HG03342 (cell line): ENCODE data around the gene DIAPH3.
"Not testable (repeated sequence)": the region's sequence is repeated elsewhere in the genome, so short reads cannot be mapped to it uniquely, and the experiment has no call there.

Experiments
- ATAC-seq: cut with Tn5 transposase; IDR thresholded peaks from one replicate; pipeline ENCODE4 v1.9.1; 2021; ENCODE audit warnings: mild to moderate bottlenecking, moderate library complexity; ENCODE audit not compliant: unreplicated experiment

Gene DIAPH3, protein sequence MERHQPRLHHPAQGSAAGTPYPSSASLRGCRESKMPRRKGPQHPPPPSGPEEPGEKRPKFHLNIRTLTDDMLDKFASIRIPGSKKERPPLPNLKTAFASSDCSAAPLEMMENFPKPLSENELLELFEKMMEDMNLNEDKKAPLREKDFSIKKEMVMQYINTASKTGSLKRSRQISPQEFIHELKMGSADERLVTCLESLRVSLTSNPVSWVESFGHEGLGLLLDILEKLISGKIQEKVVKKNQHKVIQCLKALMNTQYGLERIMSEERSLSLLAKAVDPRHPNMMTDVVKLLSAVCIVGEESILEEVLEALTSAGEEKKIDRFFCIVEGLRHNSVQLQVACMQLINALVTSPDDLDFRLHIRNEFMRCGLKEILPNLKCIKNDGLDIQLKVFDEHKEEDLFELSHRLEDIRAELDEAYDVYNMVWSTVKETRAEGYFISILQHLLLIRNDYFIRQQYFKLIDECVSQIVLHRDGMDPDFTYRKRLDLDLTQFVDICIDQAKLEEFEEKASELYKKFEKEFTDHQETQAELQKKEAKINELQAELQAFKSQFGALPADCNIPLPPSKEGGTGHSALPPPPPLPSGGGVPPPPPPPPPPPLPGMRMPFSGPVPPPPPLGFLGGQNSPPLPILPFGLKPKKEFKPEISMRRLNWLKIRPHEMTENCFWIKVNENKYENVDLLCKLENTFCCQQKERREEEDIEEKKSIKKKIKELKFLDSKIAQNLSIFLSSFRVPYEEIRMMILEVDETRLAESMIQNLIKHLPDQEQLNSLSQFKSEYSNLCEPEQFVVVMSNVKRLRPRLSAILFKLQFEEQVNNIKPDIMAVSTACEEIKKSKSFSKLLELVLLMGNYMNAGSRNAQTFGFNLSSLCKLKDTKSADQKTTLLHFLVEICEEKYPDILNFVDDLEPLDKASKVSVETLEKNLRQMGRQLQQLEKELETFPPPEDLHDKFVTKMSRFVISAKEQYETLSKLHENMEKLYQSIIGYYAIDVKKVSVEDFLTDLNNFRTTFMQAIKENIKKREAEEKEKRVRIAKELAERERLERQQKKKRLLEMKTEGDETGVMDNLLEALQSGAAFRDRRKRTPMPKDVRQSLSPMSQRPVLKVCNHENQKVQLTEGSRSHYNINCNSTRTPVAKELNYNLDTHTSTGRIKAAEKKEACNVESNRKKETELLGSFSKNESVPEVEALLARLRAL

DNA sequence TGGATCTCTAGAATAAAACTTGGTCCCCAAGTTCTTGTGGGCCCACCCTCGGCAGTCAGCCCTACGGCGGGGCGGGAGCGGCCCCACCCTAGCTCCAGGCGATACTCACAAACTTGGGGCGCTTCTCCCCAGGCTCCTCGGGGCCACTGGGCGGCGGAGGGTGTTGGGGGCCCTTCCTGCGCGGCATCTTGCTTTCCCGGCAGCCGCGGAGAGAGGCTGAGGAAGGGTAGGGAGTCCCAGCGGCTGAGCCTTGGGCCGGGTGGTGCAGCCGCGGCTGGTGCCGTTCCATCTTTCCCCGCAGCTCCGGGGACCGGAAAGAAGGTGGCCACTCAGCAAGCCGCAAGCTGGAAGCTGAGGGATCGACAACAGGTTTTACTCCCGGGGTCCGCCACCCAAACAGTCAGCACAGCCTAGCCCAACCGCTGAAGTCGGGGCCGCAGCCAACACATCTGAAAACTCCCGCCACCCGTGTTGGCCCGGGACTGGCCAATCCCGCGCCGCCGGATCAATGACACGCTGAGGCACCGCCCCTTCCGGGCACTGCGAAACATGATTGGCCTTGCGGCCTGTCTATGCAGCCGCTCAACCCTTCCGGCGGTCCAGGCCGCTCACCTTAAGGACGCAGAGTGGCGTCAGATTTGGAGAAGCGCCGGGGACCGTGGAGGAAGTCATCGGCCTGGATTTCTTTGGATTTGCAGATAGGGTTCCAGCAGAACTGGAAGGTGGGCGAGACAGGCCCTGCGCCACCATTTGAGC is at the start of gene DIAPH3:
DIAPH3 (minus strand) TSS at position 451 of the 756 bp plus-strand sequence; CDS start at position 289, 162 bp downstream.
- ATAC-seq = peak; percentile 99

DNA sequence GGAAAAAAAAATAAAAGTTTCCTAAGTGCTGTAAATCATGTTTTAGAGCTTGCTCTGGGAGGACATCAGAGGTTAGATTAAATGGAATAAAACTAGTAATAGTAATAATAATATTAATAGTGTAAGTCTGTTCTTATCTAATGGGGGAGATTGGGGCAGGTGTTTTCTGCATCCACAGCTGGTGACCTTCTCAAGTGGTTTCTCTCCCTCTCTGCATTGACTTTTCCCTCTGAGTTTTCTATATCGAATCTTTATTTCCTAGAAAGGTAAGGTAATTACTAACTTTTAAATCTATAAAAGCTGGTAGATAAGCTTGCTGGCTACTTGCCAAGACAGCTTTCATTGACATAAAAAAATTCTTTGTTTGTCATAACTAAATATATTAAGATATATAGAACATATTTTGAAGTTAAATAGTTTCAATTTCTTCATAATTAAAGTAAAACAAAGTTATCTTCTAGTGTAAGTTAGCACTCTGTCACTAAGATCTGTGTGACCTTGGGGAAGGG is 49.6 kb upstream of the DIAPH3 start:
- no peak for ATAC-seq

DNA sequence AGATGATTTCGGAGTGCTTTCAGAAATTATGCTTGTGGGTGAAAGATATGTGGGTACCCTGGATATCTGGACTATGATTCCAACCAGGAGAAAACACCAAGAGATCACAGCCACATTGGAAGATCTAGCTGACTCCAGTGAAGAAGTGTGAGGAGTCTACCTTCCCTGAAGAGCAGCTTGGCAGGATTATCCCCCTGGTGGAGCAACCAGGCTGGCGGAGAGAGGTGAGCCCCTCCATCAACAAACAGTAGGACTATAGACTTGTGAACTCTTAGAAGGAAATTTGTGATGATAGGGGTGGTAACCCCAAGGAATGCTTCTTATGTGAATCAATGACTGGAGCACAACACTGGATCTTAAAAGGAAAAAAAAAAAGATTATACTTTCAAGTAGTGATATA is 47.8 kb upstream of the DIAPH3 start:
- ATAC-seq = no peak

DNA sequence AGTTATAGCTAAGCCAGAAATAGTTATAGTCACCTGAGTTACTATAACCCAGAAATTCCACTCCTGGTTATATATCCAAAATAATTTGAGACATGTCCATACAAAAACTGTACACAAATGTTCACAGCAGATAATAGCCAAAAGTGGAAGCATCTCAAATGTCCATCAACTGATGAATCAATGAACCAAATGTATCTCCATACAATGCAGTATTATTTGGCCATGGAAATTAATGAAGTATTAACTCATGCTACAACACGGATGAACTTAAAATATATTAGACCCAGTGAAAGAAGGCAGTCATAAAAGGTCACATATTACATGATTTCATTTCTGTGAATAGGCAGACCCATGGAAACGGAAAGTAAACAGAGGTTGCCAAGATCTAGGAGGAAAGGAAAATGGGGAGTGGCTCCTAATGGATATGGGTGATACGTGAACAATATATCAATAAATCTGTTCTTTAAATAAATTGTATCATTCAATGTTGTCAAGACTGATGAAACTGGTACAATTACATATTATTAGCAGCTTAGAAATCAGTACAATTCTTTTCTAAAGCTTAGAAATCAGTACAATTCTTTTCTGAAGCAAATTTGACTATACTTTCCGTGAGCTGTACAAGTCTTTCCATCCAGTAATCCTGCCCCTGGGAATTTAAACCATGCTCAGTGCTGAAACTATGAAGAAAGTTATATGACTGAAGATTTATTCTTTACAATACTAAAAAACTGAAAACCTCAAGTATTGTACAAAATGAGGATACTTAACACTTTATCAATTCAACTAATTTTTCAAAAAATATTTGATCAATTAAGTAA is 47.0 kb upstream of the DIAPH3 start:
- ATAC-seq = no peak

DNA sequence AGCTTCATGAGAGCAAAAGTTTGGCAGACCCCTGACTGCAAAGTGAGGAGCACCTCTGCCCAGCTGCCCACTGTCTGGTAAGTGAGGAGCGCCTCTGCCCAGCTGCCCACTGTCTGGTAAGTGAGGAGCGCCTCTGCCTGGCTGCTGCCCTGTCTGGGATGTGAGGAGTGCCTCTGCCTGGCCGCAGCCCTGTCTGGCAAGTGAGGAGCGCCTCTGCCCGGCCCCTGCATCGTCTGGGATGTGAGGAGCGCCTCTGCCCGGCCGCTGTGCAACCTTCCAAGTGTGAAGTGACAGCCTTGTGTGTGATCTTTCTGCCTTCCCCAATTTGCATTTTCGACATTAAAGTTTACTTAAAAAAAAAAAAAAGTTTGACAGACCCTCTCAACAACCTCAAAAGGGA is 41.8 kb upstream of the DIAPH3 start:
- ATAC-seq = not testable (repeated sequence)

DNA sequence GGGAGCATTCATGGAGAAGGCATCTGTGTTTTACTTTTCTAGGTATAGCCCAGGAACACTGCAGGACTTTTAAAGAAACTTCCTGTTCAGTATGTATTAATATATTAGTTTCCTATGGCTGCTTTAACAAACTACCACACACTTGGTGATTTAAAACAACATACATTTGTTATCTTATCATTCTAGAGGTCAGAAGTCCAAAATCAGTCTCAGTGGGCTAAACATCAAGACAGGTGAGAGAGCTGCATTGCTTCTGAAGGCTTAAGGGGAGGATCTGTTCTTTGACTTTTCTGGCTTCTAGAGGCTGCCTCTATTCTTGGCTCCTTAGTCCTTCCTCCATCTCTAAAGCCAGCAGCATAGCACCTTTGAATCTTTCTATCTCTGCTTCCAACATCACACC is 37.6 kb upstream of the DIAPH3 start:
- ATAC-seq = no peak

DNA sequence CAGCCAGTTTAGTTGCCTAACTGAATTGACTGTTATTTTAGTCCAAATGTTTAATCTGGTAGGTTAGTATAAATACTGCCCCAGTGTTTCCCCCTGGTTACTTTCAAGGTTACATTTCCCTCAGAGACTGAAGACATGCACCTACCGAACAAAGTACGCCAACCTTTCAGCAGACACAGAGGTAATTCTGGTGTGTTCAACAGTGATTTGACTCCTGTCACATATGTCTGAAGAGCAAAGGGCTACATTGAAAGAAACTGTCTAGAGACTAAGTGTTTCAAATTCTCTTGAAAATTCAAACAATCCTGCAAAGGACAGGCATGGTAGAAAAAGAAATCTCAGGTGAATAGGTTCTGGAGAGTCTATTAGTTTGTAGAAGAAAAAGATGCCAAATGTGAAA is 32.2 kb upstream of the DIAPH3 start:
- ATAC-seq = not testable (repeated sequence)

DNA sequence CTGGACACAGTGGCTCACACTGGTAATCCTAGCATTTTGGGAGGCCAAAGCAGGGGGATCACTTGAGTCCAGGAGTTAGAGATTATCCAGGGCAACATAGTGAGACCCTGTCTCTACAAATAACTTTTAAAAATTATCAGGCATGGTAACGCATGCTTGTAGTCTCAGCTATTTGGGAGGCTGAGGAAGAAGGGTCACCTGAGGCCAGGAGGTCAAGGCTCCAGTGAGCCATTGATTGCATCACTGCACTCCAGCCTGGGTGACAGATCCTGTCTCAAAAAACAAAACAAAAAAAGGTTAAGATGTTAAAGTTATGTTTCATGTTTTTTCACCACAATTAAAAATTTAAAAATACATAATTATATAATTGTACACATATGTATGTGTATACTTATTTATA is 19.2 kb upstream of the DIAPH3 start:
- ATAC-seq = no peak

DNA sequence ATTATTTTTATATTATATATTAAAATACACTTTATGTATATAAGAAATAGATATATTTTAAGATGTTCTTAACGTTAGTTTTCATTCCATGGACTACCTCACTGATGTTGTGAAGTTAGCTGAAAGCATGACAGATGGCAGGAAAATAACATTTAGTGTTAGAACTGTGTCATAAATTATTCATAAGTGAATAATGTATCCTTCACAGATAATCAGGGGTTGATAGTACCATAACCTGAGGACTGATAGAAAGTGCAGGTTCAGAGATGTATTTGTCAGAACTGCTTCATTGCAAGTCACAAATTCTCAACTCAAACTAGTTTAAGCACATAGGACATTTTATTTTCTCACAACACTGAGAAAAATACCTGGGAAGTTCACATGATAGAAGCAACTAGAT is 14.6 kb upstream of the DIAPH3 start:
- no peak for ATAC-seq

DNA sequence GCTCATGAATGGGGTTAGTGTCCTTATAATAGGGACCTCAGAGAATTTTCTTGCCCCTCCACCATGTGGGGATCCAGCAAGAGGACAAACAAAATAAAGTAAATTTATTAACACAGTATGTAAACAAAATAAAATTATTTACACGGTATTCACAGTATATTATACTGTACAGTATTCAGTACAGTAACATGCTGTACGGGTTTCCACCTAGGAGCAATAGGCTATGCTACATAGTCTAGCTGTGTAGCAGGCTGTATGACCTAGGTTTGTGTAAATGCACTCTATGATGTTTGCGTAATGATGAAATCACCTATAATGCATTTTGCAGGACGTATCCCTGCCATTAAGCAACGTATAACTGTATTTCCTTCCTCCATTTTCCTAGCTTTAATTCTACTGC is 11.8 kb upstream of the DIAPH3 start:
- no peak for ATAC-seq

DNA sequence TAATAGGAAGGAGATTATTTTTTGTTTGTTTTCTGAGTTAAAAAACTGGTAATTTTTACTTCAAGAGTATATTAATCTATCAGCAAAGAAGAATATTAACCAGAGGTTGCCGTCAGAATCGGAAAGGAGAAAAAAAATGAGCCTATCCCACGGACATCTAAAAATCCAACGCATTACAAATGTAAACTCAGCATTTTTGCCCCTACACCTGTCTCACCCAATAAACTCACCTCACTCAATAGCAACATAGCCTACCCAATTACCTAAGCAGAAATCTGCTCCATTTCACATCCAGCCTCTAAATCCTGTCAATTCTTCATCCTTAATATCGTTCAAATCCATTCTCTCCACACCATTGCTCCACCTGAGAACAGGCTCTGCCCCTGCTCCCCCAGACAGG is 10.4 kb upstream of the DIAPH3 start:
- no peak for ATAC-seq

DNA sequence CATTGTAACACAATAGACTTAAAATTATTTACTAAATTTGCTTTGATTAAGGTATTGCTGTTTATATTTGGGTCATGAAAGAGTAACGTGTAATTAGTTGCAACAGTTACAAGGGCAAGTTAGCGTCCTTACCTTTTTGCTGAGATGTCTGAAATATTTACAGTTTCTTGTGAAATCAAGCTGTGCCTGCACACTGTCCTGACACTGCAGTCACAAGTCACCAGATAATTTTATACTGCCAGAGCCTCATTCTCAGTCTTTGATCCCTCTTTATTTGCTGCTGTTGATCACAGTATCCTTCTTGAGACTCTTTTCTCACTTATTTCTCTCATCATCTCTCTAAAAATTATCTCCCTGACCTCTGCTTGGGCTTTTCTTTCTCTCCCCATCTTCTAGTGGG is 8.4 kb upstream of the DIAPH3 start:
- no peak for ATAC-seq

DNA sequence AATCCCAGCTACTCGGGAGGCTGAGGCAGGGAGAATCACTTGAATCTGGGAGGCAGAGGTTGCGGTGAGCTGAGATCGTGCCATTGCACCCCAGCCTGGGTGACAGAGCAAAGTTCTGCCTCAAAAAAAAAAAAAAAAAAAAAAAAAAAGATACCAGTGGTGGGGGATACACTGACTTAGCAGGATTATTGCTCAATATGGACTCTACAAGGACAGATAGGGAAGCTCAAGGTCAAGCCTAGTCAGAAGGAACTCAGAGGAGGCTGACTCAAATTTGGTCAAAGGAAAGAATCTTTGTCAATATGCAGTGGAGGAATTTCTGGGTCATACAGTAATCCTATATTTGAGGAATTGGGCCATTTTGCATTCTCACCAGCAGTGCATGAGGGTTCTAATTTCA is 6.7 kb upstream of the DIAPH3 start:
- no peak for ATAC-seq

DNA sequence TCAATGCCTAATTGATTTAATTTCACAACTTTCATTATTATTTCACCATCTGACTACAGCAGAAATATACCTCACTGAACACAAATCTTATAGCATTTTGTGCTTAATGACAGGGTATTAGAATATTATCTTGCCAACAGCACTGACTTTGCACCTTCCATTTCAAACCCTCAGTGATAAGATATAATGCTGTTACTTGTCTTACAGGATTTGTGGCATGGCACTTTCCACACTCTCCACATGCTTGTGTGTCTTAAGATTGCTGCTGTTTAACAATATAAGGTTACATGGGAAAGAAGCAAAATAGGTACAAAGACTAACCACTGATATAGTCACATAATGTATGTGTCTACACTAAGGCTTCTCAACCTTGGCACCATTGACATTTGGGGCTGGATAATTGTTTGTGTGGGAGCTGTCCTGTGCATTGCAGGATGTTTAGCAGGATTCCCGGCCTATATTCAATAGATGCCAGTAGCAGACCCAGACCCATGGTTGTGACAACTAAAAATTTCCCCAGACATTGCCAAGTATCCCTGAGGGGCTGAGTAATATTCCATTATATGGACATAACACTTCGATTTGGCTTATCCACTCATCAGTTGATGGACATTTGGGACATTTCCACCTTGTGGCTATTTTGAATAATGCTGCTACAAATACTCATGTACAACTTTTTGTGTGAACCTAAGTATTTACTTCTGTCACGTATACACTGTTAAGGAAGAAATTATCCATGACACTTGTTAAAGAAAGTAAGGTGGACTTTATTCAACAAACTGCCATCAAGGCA is 5.7 kb upstream of the DIAPH3 start:
- no peak for ATAC-seq

DNA sequence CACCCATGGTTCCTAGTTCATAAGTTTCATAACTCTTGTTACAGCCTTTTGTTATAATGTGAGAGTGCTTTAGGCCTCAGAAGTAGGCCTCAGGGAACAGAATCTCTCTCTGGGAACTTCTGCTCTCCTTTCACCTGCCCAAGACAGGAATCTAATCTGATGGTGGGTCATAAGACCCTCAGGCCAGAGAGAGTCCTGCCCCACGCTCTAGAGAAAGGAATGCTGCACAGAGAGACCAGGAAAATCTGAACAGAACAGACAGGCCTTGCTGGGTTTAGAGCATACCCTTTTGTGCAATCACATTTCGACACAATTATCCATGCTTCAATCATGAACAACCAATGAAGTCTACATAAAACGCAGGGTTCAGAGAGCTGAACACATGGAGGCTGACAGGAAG is 3.4 kb upstream of the DIAPH3 start:
- no peak for ATAC-seq

DNA sequence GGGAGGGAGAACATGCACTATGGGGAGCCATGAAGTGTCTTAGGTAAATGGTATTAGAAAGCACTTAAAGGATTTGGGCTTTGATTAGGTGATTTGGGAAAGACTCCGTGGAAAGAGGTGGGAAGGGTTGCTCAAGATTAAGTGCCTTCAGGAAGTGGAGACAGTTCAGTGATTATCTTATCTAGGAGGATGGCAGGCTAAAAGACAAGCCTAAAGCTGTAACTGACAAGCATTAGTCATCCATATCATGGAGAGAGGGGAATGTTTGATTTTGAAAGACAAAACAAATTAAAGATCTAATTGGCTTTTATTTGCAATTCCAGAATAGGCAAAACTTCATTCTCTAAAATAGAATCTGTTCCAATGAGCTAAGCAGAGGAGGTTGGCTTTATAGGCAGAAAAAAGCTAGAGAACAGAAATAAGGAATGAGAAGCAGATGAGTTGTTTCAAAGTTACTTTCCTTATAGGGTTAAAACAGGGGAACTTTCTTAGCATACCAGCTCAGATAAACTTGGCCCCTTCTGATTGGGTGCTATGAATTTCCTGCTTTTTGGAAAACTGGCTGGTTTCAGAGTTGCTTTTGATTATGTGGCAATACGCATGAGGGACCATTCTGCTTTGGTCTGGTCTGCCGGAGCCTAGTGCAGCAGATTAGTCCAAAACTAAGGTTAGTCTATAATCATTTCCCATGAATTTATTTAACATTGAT is 1.8 kb upstream of the DIAPH3 start:
- no peak for ATAC-seq

DNA sequence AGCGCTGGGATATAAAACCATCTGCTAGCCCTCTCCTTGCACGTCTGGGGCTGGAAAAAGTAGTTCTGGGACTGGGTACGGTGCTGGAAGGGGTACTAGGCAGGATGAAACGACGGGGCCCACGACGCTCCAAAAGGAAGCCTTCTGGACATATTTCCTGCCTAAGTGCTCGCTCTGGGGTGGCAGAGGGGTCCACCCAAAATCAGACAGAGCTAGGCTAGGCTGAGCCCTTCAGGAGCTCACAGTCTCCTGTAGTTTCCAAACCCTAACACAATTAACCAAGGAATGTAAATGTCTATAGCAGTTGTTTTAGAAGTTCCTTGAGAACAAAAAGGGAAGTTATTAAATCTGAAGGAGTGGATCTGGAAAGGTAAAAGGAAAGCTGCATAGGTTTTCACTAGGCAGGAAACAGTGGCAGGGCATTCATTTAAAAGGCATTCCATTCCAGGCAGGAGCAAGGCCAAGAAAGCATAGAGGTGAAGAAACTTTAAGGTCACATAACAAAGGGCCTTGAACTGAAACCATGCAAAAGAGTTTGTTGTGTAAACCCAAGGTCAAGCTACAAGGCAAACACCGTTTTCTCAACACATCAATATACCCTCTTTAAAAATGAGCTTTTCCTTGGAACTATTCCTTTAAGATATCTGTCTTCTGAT is 634 bp upstream of the DIAPH3 start:
- ATAC-seq = peak; percentile 19

DNA sequence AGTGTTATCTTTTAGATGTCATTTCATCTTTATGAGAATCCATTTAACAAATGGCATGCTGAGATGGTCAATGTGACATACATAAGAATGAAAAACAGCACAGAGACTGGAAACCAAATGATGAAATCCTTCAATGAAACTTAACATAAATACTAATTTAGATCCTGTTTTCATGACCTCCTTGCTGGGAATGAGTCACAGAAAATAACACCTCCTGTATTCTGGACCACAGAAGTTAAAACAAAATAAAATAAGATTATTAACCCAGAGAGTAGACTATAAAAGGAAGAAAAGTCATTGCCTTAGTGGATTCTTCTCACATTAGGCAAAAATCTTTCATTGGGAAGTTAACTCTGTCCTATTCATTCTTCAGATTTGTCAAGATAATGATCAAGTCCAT is 1.6 kb downstream of the DIAPH3 start:
- no peak for ATAC-seq
